ENCODE results near the gene GOLGA8N.
A peak's percentile ranks its signal among the peaks of the same experiment; 100 is the strongest.
"Not testable (repeated sequence)": the region's sequence is repeated elsewhere in the genome, so short reads cannot be mapped to it uniquely, and the experiment has no call there.

DNA sequence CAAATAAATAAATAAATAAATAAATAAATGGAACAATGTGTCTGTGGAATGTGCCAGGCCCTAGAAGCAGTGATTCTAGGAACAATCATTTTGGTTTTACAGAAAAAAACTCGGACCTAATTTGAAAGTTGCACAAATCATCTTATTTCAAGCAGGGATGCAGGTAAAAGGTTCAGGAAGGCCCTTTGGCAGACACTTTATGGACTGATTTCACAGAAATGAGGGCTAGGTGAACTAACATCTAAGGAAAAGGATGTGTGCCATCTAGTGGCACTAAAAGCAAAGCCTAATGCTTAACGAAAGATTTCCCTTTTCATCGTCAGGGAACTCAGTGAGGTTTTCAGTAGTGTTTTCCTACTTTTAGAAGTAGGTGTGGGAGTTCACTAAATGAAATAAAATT lies 17.5 kb downstream of the GOLGA8N start:
- TF ChIP-seq, protein P1, sequence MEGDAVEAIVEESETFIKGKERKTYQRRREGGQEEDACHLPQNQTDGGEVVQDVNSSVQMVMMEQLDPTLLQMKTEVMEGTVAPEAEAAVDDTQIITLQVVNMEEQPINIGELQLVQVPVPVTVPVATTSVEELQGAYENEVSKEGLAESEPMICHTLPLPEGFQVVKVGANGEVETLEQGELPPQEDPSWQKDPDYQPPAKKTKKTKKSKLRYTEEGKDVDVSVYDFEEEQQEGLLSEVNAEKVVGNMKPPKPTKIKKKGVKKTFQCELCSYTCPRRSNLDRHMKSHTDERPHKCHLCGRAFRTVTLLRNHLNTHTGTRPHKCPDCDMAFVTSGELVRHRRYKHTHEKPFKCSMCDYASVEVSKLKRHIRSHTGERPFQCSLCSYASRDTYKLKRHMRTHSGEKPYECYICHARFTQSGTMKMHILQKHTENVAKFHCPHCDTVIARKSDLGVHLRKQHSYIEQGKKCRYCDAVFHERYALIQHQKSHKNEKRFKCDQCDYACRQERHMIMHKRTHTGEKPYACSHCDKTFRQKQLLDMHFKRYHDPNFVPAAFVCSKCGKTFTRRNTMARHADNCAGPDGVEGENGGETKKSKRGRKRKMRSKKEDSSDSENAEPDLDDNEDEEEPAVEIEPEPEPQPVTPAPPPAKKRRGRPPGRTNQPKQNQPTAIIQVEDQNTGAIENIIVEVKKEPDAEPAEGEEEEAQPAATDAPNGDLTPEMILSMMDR (conservative IDR thresholded peaks at IDR 0.05 in 1 of 2, IDR thresholded peaks at IDR 0.05 in 1 of 2; ENCODE audit: extremely low read depth in 1 of 2, insufficient read depth in 1 of 2, low read depth in 1 of 2, low read length in 2 of 2): peak in 1 of 2 donors; percentile 7
- TF ChIP-seq EZH2 (IDR thresholded peaks at IDR 0.05; ENCODE audit: borderline replicate concordance, low read length): not testable (repeated sequence)

Measured in mammary epithelial cell (primary cell).